IPS-18a (cell line): ENCODE data around the gene OR6N2.

Experiments used
- H3K27ac ChIP-seq: one replicate; pipeline ENCODE4 v1.5.1; 2013; ENCODE audit warnings: low read length
- H3K27me3 ChIP-seq: one replicate; pipeline ENCODE4 v1.6.1; 2013; ENCODE audit warnings: mild to moderate bottlenecking, low read length; ENCODE audit not compliant: control insufficient read depth, insufficient read depth
- H3K36me3 ChIP-seq: one replicate; pipeline ENCODE4 v1.6.1; 2013; ENCODE audit warnings: low read depth, low read length; ENCODE audit not compliant: control insufficient read depth
- H3K4me1 ChIP-seq: one replicate; pipeline ENCODE4 v1.6.1; 2013; ENCODE audit warnings: low read depth, low read length; ENCODE audit not compliant: control insufficient read depth
- H3K4me3 ChIP-seq: one replicate; pipeline ENCODE4 v1.5.1; 2013; ENCODE audit warnings: low read length
- H3K9ac ChIP-seq: one replicate; pipeline ENCODE4 v1.6.1; 2013; ENCODE audit warnings: mild to moderate bottlenecking, low read length, moderate library complexity
- H3K9me3 ChIP-seq: one replicate; pipeline ENCODE4 v1.6.1; 2013; ENCODE audit warnings: low read depth, low read length; ENCODE audit not compliant: control insufficient read depth

The OR6N2 gene

GRCh38 chr1:158752155-158752712 is 28.8 kb downstream of the OR6N2 start:
- no peak overlapping the region for H3K9ac ChIP-seq
- H3K27me3 ChIP-seq = no peaks in the 10 kb centered on the region
- no peaks in the 10 kb centered on the region for H3K9me3 ChIP-seq
- no peak overlapping the region for H3K27ac ChIP-seq
- H3K36me3 ChIP-seq = no peaks in the 10 kb centered on the region
- H3K4me1 ChIP-seq = no peaks in the 10 kb centered on the region
- H3K4me3 ChIP-seq = no peak overlapping the region

- Histone ChIP-seq H3K27me3 (no peaks in the 10 kb centered on the region), H3K4me3 (no peak overlapping the region), H3K27ac (no peak overlapping the region), H3K36me3 (no peaks in the 10 kb centered on the region), H3K9me3 (no peaks in the 10 kb centered on the region), H3K4me1 (no peaks in the 10 kb centered on the region), H3K9ac (no peak overlapping the region)
Observed at GRCh38 chr1:158735848-158736247, 45.2 kb downstream of the OR6N2 start.

GRCh38 chr1:158732524-158732923 is 48.5 kb downstream of the OR6N2 start:
- H3K27me3 ChIP-seq = no peaks in the 10 kb centered on the region
- no peaks in the 10 kb centered on the region for H3K4me1 ChIP-seq
- H3K36me3 ChIP-seq = no peaks in the 10 kb centered on the region
- no peak overlapping the region for H3K27ac ChIP-seq
- H3K4me3 ChIP-seq = no peak overlapping the region
- no peaks in the 10 kb centered on the region for H3K9me3 ChIP-seq
- no peak overlapping the region for H3K9ac ChIP-seq

GRCh38 chr1:158731707-158732106 is 49.3 kb downstream of the OR6N2 start:
- H3K4me1 ChIP-seq = no peaks in the 10 kb centered on the region
- no peaks in the 10 kb centered on the region for H3K9me3 ChIP-seq
- no peak overlapping the region for H3K9ac ChIP-seq
- H3K36me3 ChIP-seq = no peaks in the 10 kb centered on the region
- no peak overlapping the region for H3K27ac ChIP-seq
- H3K4me3 ChIP-seq = no peak overlapping the region
- no peaks in the 10 kb centered on the region for H3K27me3 ChIP-seq

GRCh38 chr1:158730453-158730852 is 50.6 kb downstream of the OR6N2 start:
- Histone ChIP-seq H3K9me3 (no peaks in the 10 kb centered on the region), H3K27me3 (no peaks in the 10 kb centered on the region), H3K4me1 (no peaks in the 10 kb centered on the region), H3K9ac (no peak overlapping the region), H3K36me3 (no peaks in the 10 kb centered on the region), H3K4me3 (no peak overlapping the region), H3K27ac (no peak overlapping the region)

GRCh38 chr1:158728510-158729225 is 52.3 kb downstream of the OR6N2 start:
- Histone ChIP-seq H3K36me3 (no peaks in the 10 kb centered on the region), H3K4me1 (no peaks in the 10 kb centered on the region), H3K27ac (no peak overlapping the region), H3K9me3 (no peaks in the 10 kb centered on the region), H3K4me3 (no peak overlapping the region), H3K9ac (no peak overlapping the region), H3K27me3 (no peaks in the 10 kb centered on the region)

- Histone ChIP-seq H3K27me3 (no peaks in the 10 kb centered on the region), H3K4me3 (no peak overlapping the region), H3K36me3 (no peaks in the 10 kb centered on the region), H3K27ac (no peak overlapping the region), H3K9ac (no peak overlapping the region), H3K9me3 (no peaks in the 10 kb centered on the region), H3K4me1 (no peaks in the 10 kb centered on the region)
Observed at GRCh38 chr1:158724442-158724841, 56.6 kb downstream of the OR6N2 start.
